ENCODE data around the gene TIMD4. TPM values are rescaled to one million over a fixed set of nuclear protein-coding genes. Genes with fewer than 3 reads are reported as not detected.

The TIMD4 gene
- total RNA-seq, 2 donors from 2014 or later, result 1.2 to 7.5 TPM

DNA sequence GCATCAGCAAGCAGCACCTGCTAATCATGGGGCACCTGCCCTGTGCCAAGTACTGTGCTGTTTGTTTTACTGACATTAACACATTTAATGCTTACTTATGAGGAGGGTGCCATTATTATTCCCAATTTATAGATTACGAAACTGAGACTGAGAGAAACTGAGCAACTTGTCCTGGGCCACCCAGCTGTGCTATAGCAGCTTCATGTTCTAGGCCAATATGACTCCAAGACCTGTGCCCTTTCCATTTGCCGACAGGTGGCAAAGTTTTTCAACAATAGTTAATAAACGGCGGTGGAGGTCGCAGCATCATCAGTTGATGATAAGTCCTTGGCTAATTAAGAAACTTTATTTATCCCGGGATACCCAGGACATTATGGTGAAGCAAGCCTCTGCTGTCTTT, 55.4 kb downstream of the TIMD4 start:
- DNase-seq (ENCODE audit: low spot score), result no peak
- H3K4me3 ChIP-seq, result no peak overlapping the region
- H3K9me3 ChIP-seq, result no peaks in the 10 kb centered on the region
- H3K4me1 ChIP-seq (replicated peaks), result no peaks in the 10 kb centered on the region
- no peaks in the 10 kb centered on the region for H3K27me3 ChIP-seq (replicated peaks; ENCODE audit: insufficient read depth)
- TF ChIP-seq POLR2A (IDR thresholded peaks at IDR 0.05) (no peak), CTCF (IDR thresholded peaks at IDR 0.05) (no peak), POLR2AphosphoS5 (IDR thresholded peaks at IDR 0.05) (no peak)
- 98% methylated on average over 6 of the region's 6 CpGs for WGBS
- H3K36me3 ChIP-seq, result no peaks in the 10 kb centered on the region
- H3K27ac ChIP-seq, result no peak overlapping the region
- intact Hi-C loops (cut with DNase I), result no loop called here

DNA sequence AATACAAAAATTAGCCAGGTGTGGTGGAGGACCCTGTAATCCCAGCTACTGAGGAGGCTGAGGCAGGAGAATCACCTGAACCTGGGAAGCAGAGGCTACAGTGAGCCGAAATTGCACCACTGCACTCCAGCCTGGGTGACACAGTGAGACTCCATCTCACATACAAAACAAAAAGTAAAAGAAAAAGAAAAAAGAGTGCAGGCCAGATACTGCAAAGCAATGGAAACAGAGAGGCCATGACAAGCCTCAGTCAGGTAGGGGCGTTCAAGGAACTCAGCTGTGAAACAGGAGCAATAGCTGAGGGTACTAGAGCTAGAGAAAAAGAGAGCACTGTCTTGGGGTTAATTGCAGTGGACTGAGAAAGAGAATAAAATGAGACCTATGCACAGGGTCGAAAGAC, 56.2 kb downstream of the TIMD4 start:
- H3K4me1 ChIP-seq (replicated peaks), result no peaks in the 10 kb centered on the region
- no peaks in the 10 kb centered on the region for H3K9me3 ChIP-seq
- no peaks in the 10 kb centered on the region for H3K36me3 ChIP-seq
- H3K27me3 ChIP-seq (replicated peaks; ENCODE audit: insufficient read depth), result no peaks in the 10 kb centered on the region
- DNase-seq (ENCODE audit: low spot score), result no peak
- TF ChIP-seq CTCF (IDR thresholded peaks at IDR 0.05) (no peak), POLR2AphosphoS5 (IDR thresholded peaks at IDR 0.05) (no peak), POLR2A (IDR thresholded peaks at IDR 0.05) (no peak)
- no peak overlapping the region for H3K4me3 ChIP-seq
- intact Hi-C loops (cut with DNase I), result no loop called here
- 82% methylated on average over 3 of the region's 3 CpGs for WGBS
- no peak overlapping the region for H3K27ac ChIP-seq

GRCh38 chr5:156896546-156896945, 66.5 kb downstream of the TIMD4 start:
- H3K9me3 ChIP-seq, result no peaks in the 10 kb centered on the region
- H3K27me3 ChIP-seq (replicated peaks; ENCODE audit: insufficient read depth), result no peaks in the 10 kb centered on the region
- DNase-seq (ENCODE audit: low spot score), result no peak
- no peak overlapping the region for H3K27ac ChIP-seq
- no peaks in the 10 kb centered on the region for H3K36me3 ChIP-seq
- intact Hi-C loops (cut with DNase I), result no loop called here
- WGBS, result 88% methylated on average over 7 of the region's 7 CpGs
- H3K4me3 ChIP-seq, result no peak overlapping the region
- no peak for TF ChIP-seq CTCF (IDR thresholded peaks at IDR 0.05)
- TF ChIP-seq POLR2A (IDR thresholded peaks at IDR 0.05), result no peak
- TF ChIP-seq POLR2AphosphoS5 (IDR thresholded peaks at IDR 0.05), result no peak
- H3K4me1 ChIP-seq (replicated peaks), result no peaks in the 10 kb centered on the region

GRCh38 chr5:156893517-156893916, 69.5 kb downstream of the TIMD4 start:
- no peaks in the 10 kb centered on the region for H3K36me3 ChIP-seq

GRCh38 chr5:156892864-156893263, 70.2 kb downstream of the TIMD4 start:
- no peak for DNase-seq (ENCODE audit: low spot score)
- Histone ChIP-seq H3K36me3 (no peaks in the 10 kb centered on the region), H3K4me3 (no peak overlapping the region), H3K4me1 (replicated peaks) (no peaks in the 10 kb centered on the region), H3K9me3 (no peaks in the 10 kb centered on the region), H3K27ac (no peak overlapping the region), H3K27me3 (replicated peaks; ENCODE audit: insufficient read depth) (no peaks in the 10 kb centered on the region)
- TF ChIP-seq POLR2A (IDR thresholded peaks at IDR 0.05), result no peak
- TF ChIP-seq POLR2AphosphoS5 (IDR thresholded peaks at IDR 0.05), result no peak
- no peak for TF ChIP-seq CTCF (IDR thresholded peaks at IDR 0.05)
- WGBS, result 70% methylated on average over 4 of the region's 4 CpGs
- intact Hi-C loops (cut with DNase I), result no loop called here

More at GRCh38 chr5:156893517-156893916, 69.5 kb downstream of the TIMD4 start:
- no peak overlapping the region for H3K27ac ChIP-seq
- no peaks in the 10 kb centered on the region for H3K27me3 ChIP-seq (replicated peaks; ENCODE audit: insufficient read depth)
- no peak for TF ChIP-seq POLR2A (IDR thresholded peaks at IDR 0.05)
- intact Hi-C loops (cut with DNase I), result no loop called here
- DNase-seq (ENCODE audit: low spot score), result no peak
- WGBS, result 64% methylated on average over 1 of the region's 1 CpG
- H3K4me3 ChIP-seq, result no peak overlapping the region
- H3K4me1 ChIP-seq (replicated peaks), result no peaks in the 10 kb centered on the region
- H3K9me3 ChIP-seq, result no peaks in the 10 kb centered on the region

All from prostate gland (tissue), 2 donors.